DND-41 (cell line): Measurements from ENCODE around the gene C1orf21.

ENCODE experiments used
- ATAC-seq: fragments of 200-7000 bp; cut with Tn5 transposase; 3 replicates; pipeline ENCODE4 v1.9.1; 2021; ENCODE audit warnings: low read depth; ENCODE audit not compliant: insufficient read depth
- DNase-seq: peaks from one replicate; pipeline ENCODE4 v3.0.0-alpha.2; 2020
- H2AFZ ChIP-seq: 2 replicates; pipeline ENCODE4 v1.6.0; 2012; ENCODE audit warnings: low read depth, low read length
- H3K27ac ChIP-seq: 2 replicates; pipeline ENCODE4 v1.5.1; 2012; ENCODE audit warnings: low read length, inconsistent platforms
- H3K27me3 ChIP-seq: fragments of 200-600 bp; sonication (generic); 2 replicates; pipeline ENCODE4 v1.6.0; 2012; ENCODE audit warnings: low read length, mild to moderate bottlenecking, inconsistent platforms; ENCODE audit not compliant: insufficient read depth, poor library complexity
- H3K36me3 ChIP-seq: 2 replicates; pipeline ENCODE4 v1.5.1; 2012; ENCODE audit warnings: low read length, inconsistent platforms; ENCODE audit not compliant: insufficient read depth
- H3K4me1 ChIP-seq: 2 replicates; pipeline ENCODE4 v1.5.1; 2012; ENCODE audit warnings: mild to moderate bottlenecking, low read length; ENCODE audit not compliant: insufficient read depth
- H3K4me2 ChIP-seq: 2 replicates; pipeline ENCODE4 v1.6.0; 2012; ENCODE audit warnings: mild to moderate bottlenecking, moderate library complexity, low read length, inconsistent platforms; ENCODE audit not compliant: insufficient read depth
- H3K4me3 ChIP-seq, 2 experiments: fragments of 200-600 bp in 1 of 2; shearing (Covaris generic) in 1 of 2; 2 replicates each; pipeline ENCODE4 v1.5.1; 2012 to 2016; ENCODE audit warnings: inconsistent platforms in 2 of 2, low read length in 2 of 2, mild to moderate bottlenecking in 2 of 2, low read depth in 1 of 2, moderate library complexity in 1 of 2
- H3K79me2 ChIP-seq: 2 replicates; pipeline ENCODE4 v1.6.0; 2012; ENCODE audit warnings: low read length, inconsistent platforms; ENCODE audit not compliant: insufficient read depth
- H3K9ac ChIP-seq: 2 replicates; pipeline ENCODE4 v1.6.0; 2012; ENCODE audit warnings: low read depth, mild to moderate bottlenecking, inconsistent platforms, low read length, moderate library complexity
- H3K9me3 ChIP-seq: 2 replicates; pipeline ENCODE4 v1.5.1; 2012; ENCODE audit warnings: low read length, moderate library complexity, mild to moderate bottlenecking, inconsistent platforms; ENCODE audit not compliant: insufficient read depth, severe bottlenecking
- H4K20me1 ChIP-seq: 2 replicates; pipeline ENCODE4 v1.6.0; 2012; ENCODE audit warnings: low read length; ENCODE audit not compliant: insufficient read depth
- CTCF ChIP-seq: IDR thresholded peaks from 2 replicates; pipeline ENCODE4 v1.5.1; 2012; ENCODE audit warnings: borderline replicate concordance, low read length, moderate library complexity, mild to moderate bottlenecking; ENCODE audit not compliant: poor library complexity, severe bottlenecking; ENCODE audit errors: extremely low read depth
- EZH2 ChIP-seq: IDR thresholded peaks from 3 replicates; pipeline ENCODE4 v1.6.1; 2012; ENCODE audit warnings: borderline replicate concordance, low read depth, mild to moderate bottlenecking, moderate library complexity, low read length, inconsistent platforms; ENCODE audit not compliant: severe bottlenecking

The C1orf21 gene

GRCh38 chr1:184425449-184426277 is 38.8 kb downstream of the C1orf21 start:
- no peaks in the 10 kb centered on the region for H3K4me1 ChIP-seq
- no peaks in the 10 kb centered on the region for H3K27me3 ChIP-seq
- H3K9ac ChIP-seq = no peak overlapping the region
- H3K79me2 ChIP-seq = no peaks in the 10 kb centered on the region
- H4K20me1 ChIP-seq = no peaks in the 10 kb centered on the region
- H3K9me3 ChIP-seq = no peaks in the 10 kb centered on the region
- no peak overlapping the region for H3K4me2 ChIP-seq
- DNase-seq = no peak
- no peak overlapping the region for H3K27ac ChIP-seq
- no peak for ATAC-seq
- no peak overlapping the region for H3K4me3 ChIP-seq
- TF ChIP-seq EZH2 (no peak), CTCF (no peak)
- H2AFZ ChIP-seq = no peak overlapping the region
- no peaks in the 10 kb centered on the region for H3K36me3 ChIP-seq

GRCh38 chr1:184426278-184426674 is 39.4 kb downstream of the C1orf21 start:
- no peak overlapping the region for H3K9ac ChIP-seq
- TF ChIP-seq CTCF = no peak
- no peak for TF ChIP-seq EZH2
- DNase-seq = no peak
- no peak overlapping the region for H3K4me3 ChIP-seq
- no peaks in the 10 kb centered on the region for H4K20me1 ChIP-seq
- H3K27me3 ChIP-seq = no peaks in the 10 kb centered on the region
- no peaks in the 10 kb centered on the region for H3K79me2 ChIP-seq
- H3K36me3 ChIP-seq = no peaks in the 10 kb centered on the region
- no peaks in the 10 kb centered on the region for H3K9me3 ChIP-seq
- no peak overlapping the region for H2AFZ ChIP-seq
- H3K4me2 ChIP-seq = no peak overlapping the region
- H3K4me1 ChIP-seq = no peaks in the 10 kb centered on the region
- no peak overlapping the region for H3K27ac ChIP-seq
- no peak for ATAC-seq

GRCh38 chr1:184427722-184428121 is 40.9 kb downstream of the C1orf21 start:
- Histone ChIP-seq H3K4me1 (no peaks in the 10 kb centered on the region), H3K79me2 (no peaks in the 10 kb centered on the region), H2AFZ (no peak overlapping the region), H3K27ac (no peak overlapping the region), H3K36me3 (no peaks in the 10 kb centered on the region), H3K4me3 (no peak overlapping the region), H3K9ac (no peak overlapping the region), H4K20me1 (no peaks in the 10 kb centered on the region), H3K27me3 (no peaks in the 10 kb centered on the region), H3K9me3 (no peaks in the 10 kb centered on the region), H3K4me2 (no peak overlapping the region)
- DNase-seq (no peak), ATAC-seq (no peak)
- no peak for TF ChIP-seq CTCF
- no peak for TF ChIP-seq EZH2
